K562 (cell line): ENCODE data around the gene NIPAL3. TPM values are rescaled to one million over a fixed set of nuclear protein-coding genes. Genes with fewer than 3 reads are reported as not detected.

Experiments used
- ATAC-seq: fragments of 200-7000 bp; cut with Tn5 transposase; 3 replicates; pipeline ENCODE4 v1.9.1; 2020; ENCODE audit warnings: moderate library complexity
- BruUV-seq: library from RNA; stranded (reverse); fragments of 400-500 nt; replicated peaks from 2 replicates; lab custom pipeline; 2021; lab: Mats Ljungman, UMichigan
- CTCF ChIA-PET: fragments of 300-600 bp; formaldehyde crosslinking; extraction: SDS; loops from one replicate; lab custom pipeline; 2021; ENCODE audit warnings: low intra/inter-chr PET ratio; lab: Yijun Ruan, JAX
- POLR2A ChIA-PET: fragments of 300-600, 350-650 bp; sonication (Branson Sonifier 250); formaldehyde crosslinking; extraction: SDS; loops from one replicate; lab custom pipeline; 2021; ENCODE audit warnings: antibody characterized with exemption, inconsistent platforms; lab: Yijun Ruan, JAX
- DNase-seq, 4 experiments: peaks; one replicate each; pipeline versions ENCODE4 v3.0.0 to v3.0.0-alpha.2; 2011 to 2018; ENCODE audit warnings: low spot score in 3 of 4, mixed read lengths in 3 of 4; ENCODE audit errors: extremely low read depth in 1 of 4
- FAIRE-seq: peaks from 2 replicates; lab custom pipeline; 2011; peaks lifted over from hg19 to GRCh38; lab: Jason Lieb, UNC
- H2AFZ ChIP-seq: 2 replicates; pipeline ENCODE4 v1.6.0; 2011; ENCODE audit warnings: low read depth, low read length, control low read depth, inconsistent platforms
- H3K27ac ChIP-seq: fragments of 200-600 bp; 3 replicates; pipeline ENCODE4 v1.8.0; 2011; ENCODE audit warnings: low read depth, mild to moderate bottlenecking, control low read depth, inconsistent platforms, low read length, moderate library complexity, mixed read lengths; ENCODE audit errors: extremely low read depth
- H3K27me3 ChIP-seq, 2 experiments: fragments of 300-600 bp in 1 of 2; 2 replicates in 1 of 2; 3 replicates in 1 of 2; pipeline versions ENCODE4 v1.6.0 to v1.8.0; 2011; ENCODE audit warnings: inconsistent platforms in 2 of 2, low read length in 2 of 2, mild to moderate bottlenecking in 1 of 2, mixed read lengths in 1 of 2, moderate library complexity in 1 of 2; ENCODE audit not compliant: control insufficient read depth in 2 of 2, insufficient read depth in 2 of 2
- H3K36me3 ChIP-seq: fragments of 300-600 bp; 3 replicates; pipeline ENCODE4 v1.8.0; 2011; ENCODE audit warnings: mild to moderate bottlenecking, low read length, inconsistent platforms; ENCODE audit not compliant: control insufficient read depth, insufficient read depth
- H3K4me1 ChIP-seq, 2 experiments: fragments of 200-600 bp in 1 of 2; replicated peaks in 1 of 2; 2 replicates in 1 of 2; 3 replicates in 1 of 2; pipeline versions ENCODE4 v1.5.1 to v1.8.0; 2011; ENCODE audit warnings: inconsistent platforms in 2 of 2, low read length in 2 of 2, mild to moderate bottlenecking in 1 of 2, mixed read lengths in 1 of 2, moderate library complexity in 1 of 2; ENCODE audit not compliant: control insufficient read depth in 2 of 2, insufficient read depth in 2 of 2
- H3K4me2 ChIP-seq: 2 replicates; pipeline ENCODE4 v1.6.1; 2011; ENCODE audit warnings: low read length, control low read depth, inconsistent platforms, mixed read lengths; ENCODE audit not compliant: insufficient read depth
- H3K4me3 ChIP-seq: fragments of 200-600 bp; sonication (generic), shearing (Covaris generic); 2 replicates; pipeline ENCODE4 v1.5.1; 2016; ENCODE audit warnings: control low read depth, inconsistent platforms
- H3K79me2 ChIP-seq: fragments of 200-600 bp; 3 replicates; pipeline ENCODE4 v1.8.0; 2011; ENCODE audit warnings: low read length, inconsistent platforms; ENCODE audit not compliant: control insufficient read depth, insufficient read depth
- H3K9ac ChIP-seq, 2 experiments: 2 replicates each; pipeline versions ENCODE4 v1.6.0 to v1.6.1; 2011; ENCODE audit warnings: low read depth in 2 of 2, low read length in 2 of 2, control low read depth in 1 of 2, inconsistent platforms in 1 of 2, mild to moderate bottlenecking in 1 of 2, mixed read lengths in 1 of 2; ENCODE audit not compliant: insufficient read depth in 1 of 2
- H3K9me1 ChIP-seq: one replicate; pipeline ENCODE4 v1.6.0; 2011; ENCODE audit warnings: inconsistent platforms, mild to moderate bottlenecking, low read length, moderate library complexity; ENCODE audit not compliant: control insufficient read depth, insufficient read depth
- H3K9me3 ChIP-seq: replicated peaks from 2 replicates; pipeline ENCODE4 v1.5.1; 2011; ENCODE audit warnings: low read depth, low read length, inconsistent platforms; ENCODE audit not compliant: control insufficient read depth, insufficient read depth
- H4K20me1 ChIP-seq: replicated peaks from 2 replicates; pipeline ENCODE4 v1.6.1; 2011; ENCODE audit warnings: low read length, inconsistent platforms, mixed read lengths; ENCODE audit not compliant: control insufficient read depth, insufficient read depth
- ETS2 ChIP-seq: IDR thresholded peaks from 2 replicates; pipeline ENCODE4 v1.6.1; 2016; ENCODE audit warnings: borderline replicate concordance, missing genetic modification characterization, mild to moderate bottlenecking, moderate library complexity, missing compliant biosample characterization; ENCODE audit not compliant: poor library complexity, severe bottlenecking
- KLF13 ChIP-seq: fragments of 450-650 bp; IDR thresholded peaks from 2 replicates; pipeline ENCODE4 v1.6.1; 2016; ENCODE audit warnings: missing genetic modification characterization, low read depth, mild to moderate bottlenecking, missing compliant biosample characterization, moderate library complexity, borderline replicate concordance
- SMARCE1 ChIP-seq: fragments of 450-650 bp; IDR thresholded peaks from 2 replicates; pipeline ENCODE4 v1.7.1; 2016; ENCODE audit warnings: mild to moderate bottlenecking
- XRCC5 ChIP-seq: fragments of 200-400 bp; formaldehyde crosslinking; IDR thresholded peaks from 2 replicates; pipeline ENCODE4 v1.6.1; 2017; ENCODE audit warnings: low read depth, mild to moderate bottlenecking, low read length
- ZC3H11A ChIP-seq: IDR thresholded peaks from 2 replicates; pipeline ENCODE4 v1.6.1; 2012; ENCODE audit warnings: low read depth, low read length, improper control_type of control experiment
- ZC3H8 ChIP-seq: fragments of 450-650 bp; IDR thresholded peaks from 2 replicates; pipeline ENCODE4 v1.6.1; 2017
- ZNF224 ChIP-seq: sonication (generic); formaldehyde crosslinking; IDR thresholded peaks from 2 replicates; pipeline ENCODE4 v1.8.0; 2022; ENCODE audit warnings: mild to moderate bottlenecking, missing genetic modification reagents
- WGBS: fragments of 100-300 bp; shearing (Covaris generic); methylation state at CpG from one replicate; pipeline ENCODE4 v1.1.6; 2016; ENCODE audit warnings: low coverage, mixed read lengths; ENCODE audit not compliant: insufficient coverage; ENCODE audit errors: missing lambda C conversion rate; 5-methylcytosine and 5-hydroxymethylcytosine counted together
- in situ Hi-C: fragments of 300-500 bp; cut with MboI; formaldehyde crosslinking; loops from 4 replicates; pipeline ENCODE4 v1.15.0; 2018; ENCODE audit warnings: inconsistent platforms, mixed read lengths
- intact Hi-C: fragments of 100-400 bp; cut with micrococcal nuclease; formaldehyde crosslinking; loops from 2 replicates; pipeline ENCODE4 v1.14.2; 2022
- polyA plus RNA-seq, 8 experiments: library from polyadenylated mRNA; depleted of rRNA in 4 of 8; stranded (reverse) in 5 of 8; unstranded in 3 of 8; fragments of >200 nt; fragmentation: Nextera tagmentation in 2 of 8; fragmentation: Illumina TruSeq in 1 of 8; extraction: Ambion mirVana in 2 of 8; extraction: Trizol in 1 of 8; gene quantifications; 2 replicates each; pipeline versions ENCODE4 v1.2.1 to v1.2.3, GENCODE V29; 2011 to 2014; ENCODE audit warnings: inconsistent platforms in 1 of 8, missing spikeins in 1 of 8
- total RNA-seq, 7 experiments: library from RNA; depleted of rRNA in 6 of 7; stranded (reverse); fragments of >200 nt in 6 of 7; fragmentation: Illumina TruSeq in 2 of 7; extraction: Trizol in 2 of 7; gene quantifications; 2 replicates each; pipeline versions ENCODE4 v1.2.1 to v1.2.3, GENCODE V29; 2011 to 2021; ENCODE audit warnings: low replicate concordance in 1 of 7
- TF ChIP-seq, protein P1 (sequence below): fragments of 450-650 bp; conservative IDR thresholded peaks from 2 replicates; pipeline ENCODE4 v1.6.1; 2016; ENCODE audit warnings: missing genetic modification characterization, low read depth, mild to moderate bottlenecking, control low read depth, missing compliant biosample characterization

Gene NIPAL3
- total and polyA plus RNA-seq, 9 of the 15 experiments (the other 6 are each of a cell fraction or from before 2014, with no cell fraction given), result 10.5 to 26.3 (median 16.0) TPM

DNA sequence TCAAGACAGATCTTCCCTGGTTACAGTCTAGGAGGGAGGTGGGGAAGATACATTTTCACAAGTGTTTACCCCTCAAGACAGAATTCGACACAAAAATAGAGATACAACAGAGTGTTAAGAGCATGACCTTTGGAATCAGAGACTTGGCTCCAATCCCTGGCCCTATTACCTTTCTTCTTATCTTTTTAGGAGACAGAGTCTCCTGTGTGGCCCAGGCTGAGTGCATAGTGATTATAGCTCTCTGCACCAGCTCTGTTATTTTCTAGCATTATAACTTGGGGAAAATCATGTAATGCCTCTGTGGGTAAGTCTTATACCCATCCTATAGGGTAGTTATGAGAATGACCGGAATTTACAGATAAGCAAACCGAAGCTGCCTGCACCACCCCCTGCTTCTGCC, 9.8 kb downstream of the NIPAL3 start:
- in situ Hi-C loops (no loop called here), intact Hi-C loops (no loop called here)
- TF ChIP-seq ZNF224, result no peak
- no peak for TF ChIP-seq KLF13 (tag)
- no peak for TF ChIP-seq SMARCE1
- TF ChIP-seq, protein P1, sequence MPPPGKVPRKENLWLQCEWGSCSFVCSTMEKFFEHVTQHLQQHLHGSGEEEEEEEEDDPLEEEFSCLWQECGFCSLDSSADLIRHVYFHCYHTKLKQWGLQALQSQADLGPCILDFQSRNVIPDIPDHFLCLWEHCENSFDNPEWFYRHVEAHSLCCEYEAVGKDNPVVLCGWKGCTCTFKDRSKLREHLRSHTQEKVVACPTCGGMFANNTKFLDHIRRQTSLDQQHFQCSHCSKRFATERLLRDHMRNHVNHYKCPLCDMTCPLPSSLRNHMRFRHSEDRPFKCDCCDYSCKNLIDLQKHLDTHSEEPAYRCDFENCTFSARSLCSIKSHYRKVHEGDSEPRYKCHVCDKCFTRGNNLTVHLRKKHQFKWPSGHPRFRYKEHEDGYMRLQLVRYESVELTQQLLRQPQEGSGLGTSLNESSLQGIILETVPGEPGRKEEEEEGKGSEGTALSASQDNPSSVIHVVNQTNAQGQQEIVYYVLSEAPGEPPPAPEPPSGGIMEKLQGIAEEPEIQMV (tag), result no peak
- TF ChIP-seq ZC3H11A, result no peak
- no peak for TF ChIP-seq XRCC5
- no peak for TF ChIP-seq ETS2
- no peak for TF ChIP-seq ZC3H8
- Histone ChIP-seq H3K27ac (no peak overlapping the region), H3K27me3 (no peaks in the 10 kb centered on the region), H4K20me1 (0 out of 2 replicates have a peak, but pooled peaks cover 5% of the 10 kb centered on the region), H3K9me3 (no peaks in the 10 kb centered on the region), H2AFZ (no peak overlapping the region), H3K4me1 (peaks cover 3 to 4% of the 10 kb centered on the region in 2 experiments; a peak in 2 of 5 replicates), H3K9me1 (no peaks in the 10 kb centered on the region), H3K79me2 (no peaks in the 10 kb centered on the region), H3K9ac (no peak overlapping the region), H3K4me2 (no peak overlapping the region), H3K36me3 (peaks cover 32% of the 10 kb centered on the region), H3K4me3 (no peak overlapping the region)
- POLR2A ChIA-PET, result interaction anchor here (0.6 to 2.8 kb wide), 6 partner anchors 8 to 37 kb away, joined by 3 to 21 read pairs (median 4); partner anchors contain the start of genes NIPAL3 and STPG1
- CTCF ChIA-PET, result no interaction called here
- ATAC-seq, result no peak
- WGBS, result 52% methylated on average over 3 of the region's 3 CpGs
- no peak for FAIRE-seq
- DNase-seq, result no peak
- BruUV-seq, result no TSS peak
